ENCODE data around the gene RNPEP. TPM values are rescaled to one million over a fixed set of nuclear protein-coding genes. Genes with fewer than 3 reads are reported as not detected.

Gene RNPEP
- total and polyA plus RNA-seq, 2 of the 13 experiments (the other 11 are each of a cell fraction or from before 2014, with no cell fraction given): 20.6 to 38.4 TPM

- peak; percentile 44; the same call in 1 of the 2 replicates for TF ChIP-seq ZNF609 (CRISPR knock-in tag; IDR thresholded peaks at IDR 0.05; ENCODE audit: borderline replicate concordance)
- TF ChIP-seq ATF7 (IDR thresholded peaks at IDR 0.05): peak; percentile 94
- TF ChIP-seq ATF7 (CRISPR knock-in tag; IDR thresholded peaks at IDR 0.05): peak; percentile 99
- TF ChIP-seq ZSCAN25 (CRISPR knock-in tag; IDR thresholded peaks at IDR 0.05): peak; percentile 74; the same call in 1 of the 2 replicates
- TF ChIP-seq ZNF101 (CRISPR knock-in tag; IDR thresholded peaks at IDR 0.05; ENCODE audit: borderline replicate concordance, low read depth): no peak
- TF ChIP-seq TBX2 (CRISPR knock-in tag; IDR thresholded peaks at IDR 0.05; ENCODE audit: borderline replicate concordance): peak; percentile 63
- TF ChIP-seq FOXA3 (CRISPR knock-in tag; IDR thresholded peaks at IDR 0.05): peak; percentile 47
- peak; percentile 45; the same call in 1 of the 2 replicates for TF ChIP-seq ZNF644 (CRISPR knock-in tag; IDR thresholded peaks at IDR 0.05; ENCODE audit: low read depth)
- TF ChIP-seq CREB1 (IDR thresholded peaks at IDR 0.05): peak; percentile 94
- peak; percentile 72 for TF ChIP-seq CREB1 (CRISPR knock-in tag; IDR thresholded peaks at IDR 0.05)
- no peak for TF ChIP-seq MAF1 (CRISPR knock-in tag; IDR thresholded peaks at IDR 0.05; ENCODE audit: borderline replicate concordance)
- TF ChIP-seq HMG20A (CRISPR knock-in tag; IDR thresholded peaks at IDR 0.05; ENCODE audit: borderline replicate concordance): no peak
- no peak for TF ChIP-seq ZBTB14 (CRISPR knock-in tag; IDR thresholded peaks at IDR 0.05)
- peak; percentile 51; the same call in 1 of the 2 replicates for TF ChIP-seq THAP11 (CRISPR knock-in tag; IDR thresholded peaks at IDR 0.05)
- TF ChIP-seq ZNF331 (CRISPR knock-in tag; IDR thresholded peaks at IDR 0.05): peak; percentile 63; the same call in 1 of the 2 replicates
- TF ChIP-seq SPEN (CRISPR knock-in tag; IDR thresholded peaks at IDR 0.05; ENCODE audit: low read depth): peak; percentile 17; the same call in 1 of the 2 replicates
- TF ChIP-seq ASH2L (IDR thresholded peaks at IDR 0.05; ENCODE audit: insufficient read length, low read depth, low read length): peak; percentile 25
- peak; percentile 32; the same call in 1 of the 2 replicates for TF ChIP-seq ETV5 (CRISPR knock-in tag; IDR thresholded peaks at IDR 0.05; ENCODE audit: borderline replicate concordance)
- TF ChIP-seq REXO4 (CRISPR knock-in tag; IDR thresholded peaks at IDR 0.05; ENCODE audit: borderline replicate concordance): no peak
- no peak for TF ChIP-seq MBNL3 (CRISPR knock-in tag; conservative IDR thresholded peaks at IDR 0.05)
- no peak for TF ChIP-seq ZNF639 (CRISPR knock-in tag; conservative IDR thresholded peaks at IDR 0.05)
- peak; percentile 84; the same call in 1 of the 2 replicates for TF ChIP-seq ZNF556 (CRISPR knock-in tag; IDR thresholded peaks at IDR 0.05; ENCODE audit: borderline replicate concordance)
- TF ChIP-seq RBFOX2 (IDR thresholded peaks at IDR 0.05; ENCODE audit: low read depth, low read length): peak; percentile 25; the same call in 1 of the 2 replicates
- peak; percentile 81; the same call in 1 of the 2 replicates for TF ChIP-seq MTA1 (CRISPR knock-in tag; IDR thresholded peaks at IDR 0.05; ENCODE audit: borderline replicate concordance)
Measured at GRCh38 chr1:202034683-202035462, 52.4 kb downstream of the RNPEP start (continued).

Measured in HepG2 (cell line).